Stimulated activated CD8-positive, alpha-beta memory T cell treated with anti-CD3 and anti-CD28 coated beads, Interleukin-2, amount 100 ng/mL, for 48 hours (primary cell): ENCODE measurements around the gene ZNF771.

Experiments used
- DNase-seq, 2 donors: peaks; one replicate each; pipeline ENCODE4 v3.0.0-alpha.2; 2020; ENCODE audit warnings: low read depth in 2 of 2

Gene ZNF771

GRCh38 chr16:30407102-30407803, at the start of gene ZNF771:
ZNF771 (plus strand) TSS chr16:30407606; CDS start chr16:30408054, 448 bp downstream.
- DNase-seq: peak; percentile 92 to 96

GRCh38 chr16:30357715-30358576, 49.5 kb upstream of the ZNF771 start:
- DNase-seq: no peak

- DNase-seq: no peak
These were observed 48.8 kb upstream of the ZNF771 start for GRCh38 chr16:30358577-30358936.

GRCh38 chr16:30358990-30359870, 48.2 kb upstream of the ZNF771 start:
- DNase-seq: no peak

- no peak for DNase-seq
These were observed 47.6 kb upstream of the ZNF771 start for GRCh38 chr16:30359871-30360170.

- no peak for DNase-seq
These were observed 46.2 kb upstream of the ZNF771 start for GRCh38 chr16:30361180-30361579.

GRCh38 chr16:30365200-30365599, 42.2 kb upstream of the ZNF771 start:
- DNase-seq: no peak

- DNase-seq: no peak
These were observed 40.9 kb upstream of the ZNF771 start for GRCh38 chr16:30366511-30366910.

- DNase-seq: no peak
These were observed 39.9 kb upstream of the ZNF771 start for GRCh38 chr16:30367349-30368009.

- no peak for DNase-seq
These were observed 39.1 kb upstream of the ZNF771 start for GRCh38 chr16:30368122-30368791.

GRCh38 chr16:30368792-30369090, 38.7 kb upstream of the ZNF771 start:
- no peak for DNase-seq

GRCh38 chr16:30369091-30369937, 38.1 kb upstream of the ZNF771 start:
- DNase-seq: no peak

- DNase-seq: no peak
These were observed 37.4 kb upstream of the ZNF771 start for GRCh38 chr16:30369938-30370455.

GRCh38 chr16:30370456-30371247, 36.8 kb upstream of the ZNF771 start, which contains the start of gene TBC1D10B:
TBC1D10B (minus strand) TSS chr16:30370494; CDS start chr16:30370183, 311 bp downstream.
- peak; percentile 92 to 98 for DNase-seq

GRCh38 chr16:30371248-30371816, 36.1 kb upstream of the ZNF771 start:
- DNase-seq: no peak

GRCh38 chr16:30372038-30372712, 35.2 kb upstream of the ZNF771 start:
- DNase-seq: no peak

GRCh38 chr16:30372725-30373124, 34.7 kb upstream of the ZNF771 start:
- DNase-seq: no peak

GRCh38 chr16:30374538-30374937, 32.9 kb upstream of the ZNF771 start, which contains the start of gene MYL11:
MYL11 (plus strand) TSS chr16:30374802; CDS start chr16:30374858, 56 bp downstream.
- no peak for DNase-seq
